HG02973 (cell line): ENCODE measurements around the gene ISYNA1.
A peak's percentile ranks its signal among the peaks of the same experiment; 100 is the strongest.

Experiments used
- ATAC-seq: cut with Tn5 transposase; IDR thresholded peaks from one replicate; pipeline ENCODE4 v1.9.1; 2021; ENCODE audit warnings: moderate library complexity; ENCODE audit not compliant: unreplicated experiment

Gene ISYNA1

DNA sequence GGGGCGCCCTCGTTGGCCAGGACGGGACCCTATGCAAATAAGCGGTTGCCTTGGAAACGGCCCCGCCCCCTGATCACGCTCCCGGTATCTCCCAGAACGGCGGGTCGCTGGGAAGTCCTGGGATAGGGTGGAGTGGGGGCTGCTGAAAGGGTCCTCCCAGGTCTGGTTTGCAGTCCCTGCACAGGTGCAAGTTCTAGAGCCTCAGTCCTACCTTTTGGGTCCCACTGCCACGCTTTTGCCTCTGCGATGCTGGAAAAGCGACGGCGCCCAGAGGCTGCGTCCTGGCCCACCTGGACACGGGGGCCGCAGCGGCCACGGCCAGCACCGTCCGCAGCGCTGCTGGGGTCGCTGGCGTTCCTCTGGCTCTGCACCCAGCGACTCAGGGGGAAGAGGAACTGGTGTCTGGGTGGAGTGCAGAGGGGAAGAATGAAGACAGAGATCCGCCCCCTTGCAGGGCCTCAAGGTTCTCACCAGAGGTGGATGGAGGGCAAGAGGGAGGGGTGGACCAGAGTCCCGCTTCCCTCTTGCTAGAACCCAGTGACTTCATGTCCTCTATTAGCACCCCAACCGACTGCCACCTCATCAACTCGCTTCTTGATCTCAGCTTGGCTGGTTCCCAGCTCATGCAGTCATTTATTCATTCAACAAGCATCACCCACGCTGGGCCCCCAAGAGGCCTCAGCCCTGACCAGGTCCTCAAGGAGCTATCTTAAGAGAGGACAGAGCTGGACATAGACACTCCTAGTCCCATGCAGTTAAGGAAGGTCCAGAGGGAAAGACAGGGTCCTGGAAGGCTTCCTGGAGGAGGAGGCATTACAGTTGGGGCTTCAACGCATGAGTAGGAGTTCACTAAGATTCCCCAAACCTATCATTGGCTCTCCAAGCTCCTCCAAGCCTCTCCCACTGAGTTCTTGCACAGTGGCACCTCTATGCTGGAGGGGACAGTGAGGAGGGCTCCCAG, 40.4 kb downstream of the ISYNA1 start, which contains the start of gene LRRC25:
TSS of gene LRRC25 (minus strand) at position 381 of the 961 bp plus-strand sequence. CDS start 659 bp downstream, outside the sequence.
- no peak for ATAC-seq

DNA sequence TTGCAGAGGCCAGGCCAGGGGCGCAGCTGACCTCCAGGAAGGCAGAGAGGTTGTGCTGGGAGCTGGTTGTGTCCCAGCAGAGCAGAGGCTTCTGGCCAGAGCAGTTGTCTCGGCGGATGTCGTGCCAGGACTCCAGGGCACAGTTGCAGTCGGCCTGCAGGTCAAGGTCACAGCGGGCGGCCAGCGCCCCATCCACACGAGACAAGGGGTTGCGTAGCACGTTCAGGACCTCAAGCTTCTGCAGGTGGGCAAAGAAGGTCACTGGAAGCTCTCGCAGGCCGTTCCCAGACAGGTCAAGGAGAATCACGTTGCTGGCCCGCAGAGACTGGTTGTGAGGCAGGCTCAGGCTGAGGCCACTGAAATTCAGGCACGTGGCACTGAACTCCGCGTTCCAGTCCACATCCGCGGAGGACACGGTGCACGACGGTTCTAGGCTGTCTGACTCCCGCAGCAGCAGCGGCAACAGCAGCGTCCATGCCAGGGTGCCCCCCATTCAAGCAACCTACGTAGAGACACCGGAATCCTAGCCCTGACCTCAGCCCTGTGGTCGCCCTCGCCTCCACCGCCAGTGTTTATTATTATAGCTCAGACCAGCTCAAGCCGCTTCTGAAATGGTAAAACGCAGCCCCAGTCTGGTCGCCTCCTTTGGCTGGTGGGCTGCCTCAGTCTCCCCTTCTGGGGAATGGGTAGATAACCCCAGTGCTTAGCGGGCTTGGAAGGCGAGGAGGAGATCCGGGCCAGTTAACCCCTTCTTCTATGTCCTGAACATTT, 41.3 kb downstream of the ISYNA1 start:
- ATAC-seq, result no peak

- ATAC-seq, result no peak
Measured at GRCh38 chr19:18393836-18394235, 44.1 kb downstream of the ISYNA1 start.

DNA sequence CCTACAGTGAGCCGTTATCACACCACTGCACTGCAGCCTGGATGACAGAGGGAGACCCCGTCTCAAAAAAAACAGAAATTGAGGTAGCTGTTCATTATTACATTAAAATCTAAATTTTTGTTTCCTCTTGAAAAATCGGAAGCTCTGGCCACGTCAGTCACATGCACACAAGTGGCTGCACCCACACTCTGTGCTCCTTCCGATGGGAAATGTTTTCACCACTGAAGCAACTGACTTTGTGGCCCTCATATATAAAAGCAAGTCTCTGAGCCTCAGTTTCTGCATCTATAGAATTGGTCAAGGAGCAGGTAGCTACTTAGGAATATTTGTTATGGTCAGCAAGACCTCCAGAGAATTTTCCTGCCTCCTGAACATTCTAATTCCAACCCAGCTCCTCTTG, 45.0 kb downstream of the ISYNA1 start:
- no peak for ATAC-seq

DNA sequence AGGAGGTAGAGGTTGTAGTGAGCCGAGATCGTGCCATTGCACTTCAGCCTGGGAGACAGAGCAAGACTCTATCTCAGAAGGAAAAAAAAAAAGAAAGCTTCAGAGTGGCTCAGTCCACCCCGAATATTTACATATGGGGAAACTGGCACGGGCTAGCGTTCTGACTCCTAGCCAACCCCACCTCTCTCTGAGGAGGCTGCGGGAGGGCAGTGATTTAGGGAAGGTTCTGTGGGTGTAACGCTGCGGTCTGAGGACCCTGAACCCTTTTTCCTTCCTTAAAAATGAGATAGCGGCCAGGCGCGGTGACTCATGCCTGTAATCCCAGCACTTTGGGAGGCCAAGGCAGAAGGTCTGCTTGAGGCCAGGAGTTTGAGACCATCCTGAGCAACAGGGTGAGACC, 45.5 kb downstream of the ISYNA1 start:
- no peak for ATAC-seq

- no peak for ATAC-seq
Measured at GRCh38 chr19:18391509-18392075, 46.3 kb downstream of the ISYNA1 start.

DNA sequence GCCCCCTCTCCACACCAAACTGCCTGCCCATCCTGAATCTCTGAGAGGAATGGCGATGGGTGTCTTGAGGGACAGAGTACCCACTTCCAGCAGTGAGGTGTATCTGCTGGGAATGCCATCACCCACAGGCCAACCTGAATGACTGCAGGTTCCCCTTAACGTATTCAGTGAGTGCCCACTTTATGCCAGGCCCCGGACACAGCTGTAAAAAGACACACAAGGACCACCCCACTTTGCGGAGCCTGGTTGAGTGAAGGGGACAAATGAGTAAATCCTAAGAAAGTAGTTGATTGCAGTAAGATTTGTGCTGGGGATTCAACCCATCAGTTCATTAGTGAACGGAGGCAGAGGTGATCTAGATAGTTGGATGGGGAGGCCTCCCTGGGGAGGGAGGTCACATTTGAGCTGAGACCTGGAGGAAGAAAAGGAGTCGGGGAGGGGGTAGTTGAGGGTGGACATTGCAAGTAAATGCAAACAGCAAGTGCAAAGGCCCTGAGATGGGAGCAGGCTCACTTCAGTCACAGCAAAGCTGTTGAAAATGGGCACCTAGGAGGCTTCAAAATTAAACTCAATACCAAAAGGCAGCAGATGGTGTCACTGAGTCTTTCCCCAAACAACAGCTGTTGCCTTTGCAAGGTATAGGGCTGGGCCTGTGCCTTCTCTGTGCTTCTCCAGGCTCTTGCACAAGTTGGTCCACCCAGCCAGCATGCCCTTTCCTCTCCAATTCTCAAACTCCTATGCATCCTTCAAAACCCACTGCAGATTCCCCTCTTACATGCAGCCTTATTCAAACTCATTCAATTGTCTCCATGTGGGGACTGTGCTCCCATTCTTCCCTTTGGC, 47.6 kb downstream of the ISYNA1 start:
- ATAC-seq, result no peak

- no peak for ATAC-seq
Measured at GRCh38 chr19:18389726-18390064, 48.2 kb downstream of the ISYNA1 start.

DNA sequence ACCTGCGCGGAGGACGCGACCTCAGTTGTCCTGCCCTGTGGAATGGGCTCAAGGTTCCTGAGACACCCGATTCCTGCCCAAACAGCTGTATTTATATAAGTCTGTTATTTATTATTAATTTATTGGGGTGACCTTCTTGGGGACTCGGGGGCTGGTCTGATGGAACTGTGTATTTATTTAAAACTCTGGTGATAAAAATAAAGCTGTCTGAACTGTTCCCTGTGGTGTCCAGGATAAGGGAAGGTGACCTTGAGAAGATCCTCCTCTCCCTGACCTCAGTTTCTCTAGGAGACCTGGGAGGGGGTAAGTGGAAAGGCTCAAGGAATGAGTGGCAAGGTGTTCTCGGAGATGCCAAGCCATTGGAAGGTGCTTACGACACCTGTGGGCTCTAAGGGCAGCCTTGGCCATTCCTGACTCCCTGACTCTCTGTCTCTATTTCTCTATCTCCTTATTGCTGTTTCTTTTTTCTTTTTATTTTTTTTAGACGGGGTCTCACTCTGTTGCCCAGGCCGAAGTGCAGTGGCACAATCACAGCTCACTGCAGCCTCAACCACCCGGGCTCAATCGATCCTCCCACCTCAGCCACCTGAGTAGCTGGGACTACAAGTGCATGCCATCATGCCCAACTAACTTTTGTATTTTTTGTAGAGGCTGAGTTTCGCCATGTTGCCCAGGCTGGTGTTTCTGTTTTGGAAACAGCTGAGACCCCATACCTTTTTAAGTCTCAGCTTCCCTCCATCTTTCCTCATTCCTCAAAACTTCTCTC, 48.8 kb downstream of the ISYNA1 start:
- ATAC-seq, result no peak

- ATAC-seq, result peak; percentile 69
Measured at GRCh38 chr19:18388100-18388959, 49.6 kb downstream of the ISYNA1 start.

GRCh38 chr19:18386543-18387271, 51.2 kb downstream of the ISYNA1 start:
- ATAC-seq, result no peak

DNA sequence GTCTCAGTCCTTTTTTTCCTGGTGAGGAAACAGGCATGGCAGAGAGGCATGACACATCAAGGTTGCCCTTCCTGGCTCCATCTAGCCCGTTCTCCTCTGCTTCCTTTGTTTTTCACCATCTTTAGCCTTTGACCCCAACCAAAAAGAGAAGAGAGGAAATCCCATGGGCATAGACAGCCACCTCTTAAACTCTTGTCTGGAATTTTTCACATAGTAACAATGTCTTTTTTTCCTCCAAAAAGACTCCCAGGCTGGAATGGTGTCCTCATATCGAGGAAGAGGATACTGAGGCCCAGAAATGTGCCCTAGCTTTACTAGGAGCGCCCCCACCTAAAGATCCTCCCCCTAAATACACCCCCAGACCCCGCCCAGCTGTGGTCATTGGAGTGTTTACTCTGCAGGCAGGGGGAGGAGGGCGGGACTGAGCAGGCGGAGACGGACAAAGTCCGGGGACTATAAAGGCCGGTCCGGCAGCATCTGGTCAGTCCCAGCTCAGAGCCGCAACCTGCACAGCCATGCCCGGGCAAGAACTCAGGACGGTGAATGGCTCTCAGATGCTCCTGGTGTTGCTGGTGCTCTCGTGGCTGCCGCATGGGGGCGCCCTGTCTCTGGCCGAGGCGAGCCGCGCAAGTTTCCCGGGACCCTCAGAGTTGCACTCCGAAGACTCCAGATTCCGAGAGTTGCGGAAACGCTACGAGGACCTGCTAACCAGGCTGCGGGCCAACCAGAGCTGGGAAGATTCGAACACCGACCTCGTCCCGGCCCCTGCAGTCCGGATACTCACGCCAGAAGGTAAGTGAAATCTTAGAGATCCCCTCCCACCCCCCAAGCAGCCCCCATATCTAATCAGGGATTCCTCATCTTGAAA, 52.0 kb downstream of the ISYNA1 start, which contains the start of gene GDF15:
TSS of gene GDF15 (plus strand) at position 484 of the 868 bp plus-strand sequence. CDS start at position 516, 32 bp downstream.
- ATAC-seq, result no peak

DNA sequence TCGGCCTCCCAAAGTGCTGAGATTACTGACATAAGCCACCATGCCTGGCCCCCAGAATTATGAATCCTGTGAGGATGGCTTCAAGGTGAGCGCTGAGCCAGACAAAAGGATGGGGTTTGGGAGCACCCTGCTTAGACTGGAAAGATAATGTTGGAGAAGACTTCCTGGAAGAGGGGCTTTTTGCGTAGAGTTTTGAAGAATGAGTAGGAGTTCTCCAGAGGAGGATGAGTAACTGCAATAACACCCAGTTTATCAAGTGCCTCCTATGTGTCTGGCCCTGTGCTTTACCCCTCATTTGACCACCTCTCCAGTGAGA, 52.6 kb downstream of the ISYNA1 start:
- no peak for ATAC-seq

- ATAC-seq, result no peak
Measured at GRCh38 chr19:18384775-18385174, 53.2 kb downstream of the ISYNA1 start.
